CD14-positive monocyte (primary cell): ENCODE data around the gene CSTF1. TPM values are rescaled to one million over a fixed set of nuclear protein-coding genes. Genes with fewer than 3 reads are reported as not detected.
A peak's percentile ranks its signal among the peaks of the same experiment; 100 is the strongest.
"Not testable (repeated sequence)": the region's sequence is repeated elsewhere in the genome, so short reads cannot be mapped to it uniquely, and the experiment has no call there.

Experiments used
- DNase-seq, 3 donors: peaks; one replicate each; pipeline ENCODE4 v3.0.0-alpha.2; 2011 to 2022
- H2AFZ ChIP-seq: 2 replicates; pipeline ENCODE4 v1.6.0; 2012; ENCODE audit warnings: mild to moderate bottlenecking, low read depth, low read length, inconsistent platforms; ENCODE audit not compliant: insufficient read depth, poor library complexity, severe bottlenecking
- H3K27ac ChIP-seq, 2 donors: 1 replicate in 1 of 2; 2 replicates in 1 of 2; pipeline ENCODE4 v1.5.1; 2012 to 2013; ENCODE audit warnings: low read length in 2 of 2, control low read depth in 1 of 2, inconsistent platforms in 1 of 2, low read depth in 1 of 2, mild to moderate bottlenecking in 1 of 2
- H3K27me3 ChIP-seq, 2 donors: one replicate each; pipeline versions ENCODE4 v1.6.0 to v1.6.1; 2011 to 2013; ENCODE audit warnings: low read length in 2 of 2; ENCODE audit not compliant: control insufficient read depth in 2 of 2, insufficient read depth in 2 of 2
- H3K36me3 ChIP-seq, 2 donors: replicated peaks in 1 of 2; 1 replicate in 1 of 2; 2 replicates in 1 of 2; pipeline versions ENCODE4 v1.5.1 to v1.6.1; 2012 to 2013; ENCODE audit warnings: low read length in 2 of 2, control low read depth in 1 of 2, inconsistent platforms in 1 of 2, mild to moderate bottlenecking in 1 of 2; ENCODE audit not compliant: insufficient read depth in 2 of 2, control insufficient read depth in 1 of 2
- H3K4me1 ChIP-seq, 2 donors: 1 replicate in 1 of 2; 2 replicates in 1 of 2; pipeline versions ENCODE4 v1.5.1 to v1.6.1; 2012 to 2013; ENCODE audit warnings: low read length in 2 of 2, control low read depth in 1 of 2, inconsistent platforms in 1 of 2, mild to moderate bottlenecking in 1 of 2, moderate library complexity in 1 of 2; ENCODE audit not compliant: insufficient read depth in 2 of 2, control insufficient read depth in 1 of 2
- H3K4me2 ChIP-seq: replicated peaks from 2 replicates; pipeline ENCODE3; 2012; ENCODE audit warnings: low read length, moderate library complexity, mild to moderate bottlenecking; ENCODE audit not compliant: poor library complexity, severe bottlenecking; ENCODE audit errors: extremely low read depth
- H3K4me3 ChIP-seq, 3 experiments: fragments of 200-600 bp in 1 of 3; sonication (generic) in 1 of 3; replicated peaks in 1 of 3; 1 replicate in 2 of 3; 2 replicates in 1 of 3; pipeline ENCODE4 v1.5.1; 2011 to 2013; ENCODE audit warnings: low read length in 3 of 3, mild to moderate bottlenecking in 3 of 3, control low read depth in 2 of 3, low read depth in 2 of 3, inconsistent platforms in 1 of 3, moderate library complexity in 1 of 3
- H3K79me2 ChIP-seq: 2 replicates; pipeline ENCODE4 v1.6.0; 2012; ENCODE audit warnings: mild to moderate bottlenecking, control low read depth, inconsistent platforms, low read length, moderate library complexity; ENCODE audit not compliant: insufficient read depth
- H3K9ac ChIP-seq: 2 replicates; pipeline ENCODE4 v1.6.0; 2017; ENCODE audit warnings: low read length, mild to moderate bottlenecking; ENCODE audit not compliant: insufficient read depth, poor library complexity, severe bottlenecking
- H3K9me3 ChIP-seq, 2 donors: replicated peaks in 1 of 2; 1 replicate in 1 of 2; 2 replicates in 1 of 2; pipeline versions ENCODE4 v1.5.1 to v1.6.1; 2012 to 2013; ENCODE audit warnings: low read length in 2 of 2, control low read depth in 1 of 2; ENCODE audit not compliant: control insufficient read depth in 1 of 2, insufficient read depth in 1 of 2
- H4K20me1 ChIP-seq: 2 replicates; pipeline ENCODE4 v1.6.0; 2012; ENCODE audit warnings: mild to moderate bottlenecking, low read length, control low read depth, moderate library complexity; ENCODE audit not compliant: insufficient read depth
- H3K27ac Mint-ChIP-seq, 7 donors: one replicate each; pipeline ENCODE4 v1.8.0; 2020; ENCODE audit warnings: mild to moderate bottlenecking in 7 of 7, mixed read lengths in 7 of 7, moderate library complexity in 6 of 7, inconsistent platforms in 2 of 7
- H3K27me3 Mint-ChIP-seq, 3 donors: one replicate each; pipeline ENCODE4 v1.8.0; 2021 to 2022; ENCODE audit warnings: low read depth in 3 of 3, mild to moderate bottlenecking in 3 of 3, mixed read lengths in 3 of 3, moderate library complexity in 3 of 3, inconsistent platforms in 1 of 3
- H3K36me3 Mint-ChIP-seq, 2 donors: one replicate each; pipeline ENCODE4 v1.8.0; 2020; ENCODE audit warnings: mixed read lengths in 2 of 2, inconsistent platforms in 1 of 2, mild to moderate bottlenecking in 1 of 2
- H3K4me1 Mint-ChIP-seq: one replicate; pipeline ENCODE4 v1.8.0; 2020; ENCODE audit warnings: mild to moderate bottlenecking, mixed read lengths
- H3K4me3 Mint-ChIP-seq, 2 donors: one replicate each; pipeline ENCODE4 v1.8.0; 2020; ENCODE audit warnings: mild to moderate bottlenecking in 2 of 2, mixed read lengths in 2 of 2, moderate library complexity in 1 of 2
- H3K9me3 Mint-ChIP-seq, 7 donors: one replicate each; pipeline ENCODE4 v1.8.0; 2020 to 2022; ENCODE audit warnings: mixed read lengths in 7 of 7, mild to moderate bottlenecking in 6 of 7, moderate library complexity in 6 of 7, inconsistent platforms in 2 of 7
- WGBS: methylation state at CpG from one replicate; pipeline ENCODE4 v1.1.5; 2013; ENCODE audit warnings: missing lambda C conversion rate; ENCODE audit not compliant: insufficient coverage; 5-methylcytosine and 5-hydroxymethylcytosine counted together
- intact Hi-C, 2 donors: fragments of 100-400 bp; cut with micrococcal nuclease; formaldehyde crosslinking; loops; one replicate each; pipeline versions ENCODE4 v1.15.0 to v1.15.1; 2023
- polyA plus RNA-seq, 3 donors: library from polyadenylated mRNA; depleted of rRNA in 1 of 3; unstranded in 2 of 3; stranded (reverse) in 1 of 3; fragments of 300-500 nt in 2 of 3; fragments of >200 nt in 1 of 3; fragmentation: Illumina TruSeq in 2 of 3; gene quantifications; 1 replicate in 2 of 3; 2 replicates in 1 of 3; pipeline ENCODE4 v1.2.3, GENCODE V29; 2012 to 2021
- TF ChIP-seq, protein P1 (sequence below): fragments of 200-600 bp; IDR thresholded peaks from one replicate; pipeline ENCODE4 v1.8.0; 2022; ENCODE audit warnings: antibody characterized with exemption, mild to moderate bottlenecking

CSTF1 gene
- polyA plus RNA-seq, 3 donors: 7.7 to 15.7 (median 10.7) TPM

GRCh38 chr20:56389807-56390206 is 2.6 kb upstream of the CSTF1 start:
- Histone ChIP-seq H3K36me3 (peaks cover 18 to 57% of the 10 kb centered on the region in 2 donors), H3K9ac (no peak overlapping the region), H3K79me2 (peaks cover 92% of the 10 kb centered on the region), H3K9me3 (no peaks in the 10 kb centered on the region), H3K4me2 (no peak overlapping the region), H3K4me3 (no peak overlapping the region), H3K27me3 (no peaks in the 10 kb centered on the region), H3K4me1 (peaks cover 19 to 28% of the 10 kb centered on the region in 2 donors), H3K27ac (no peak overlapping the region), H4K20me1 (no peaks in the 10 kb centered on the region), H2AFZ (no peak overlapping the region)
- H3K9me3 Mint-ChIP-seq: no peaks in the 10 kb centered on the region
- TF ChIP-seq, protein P1, sequence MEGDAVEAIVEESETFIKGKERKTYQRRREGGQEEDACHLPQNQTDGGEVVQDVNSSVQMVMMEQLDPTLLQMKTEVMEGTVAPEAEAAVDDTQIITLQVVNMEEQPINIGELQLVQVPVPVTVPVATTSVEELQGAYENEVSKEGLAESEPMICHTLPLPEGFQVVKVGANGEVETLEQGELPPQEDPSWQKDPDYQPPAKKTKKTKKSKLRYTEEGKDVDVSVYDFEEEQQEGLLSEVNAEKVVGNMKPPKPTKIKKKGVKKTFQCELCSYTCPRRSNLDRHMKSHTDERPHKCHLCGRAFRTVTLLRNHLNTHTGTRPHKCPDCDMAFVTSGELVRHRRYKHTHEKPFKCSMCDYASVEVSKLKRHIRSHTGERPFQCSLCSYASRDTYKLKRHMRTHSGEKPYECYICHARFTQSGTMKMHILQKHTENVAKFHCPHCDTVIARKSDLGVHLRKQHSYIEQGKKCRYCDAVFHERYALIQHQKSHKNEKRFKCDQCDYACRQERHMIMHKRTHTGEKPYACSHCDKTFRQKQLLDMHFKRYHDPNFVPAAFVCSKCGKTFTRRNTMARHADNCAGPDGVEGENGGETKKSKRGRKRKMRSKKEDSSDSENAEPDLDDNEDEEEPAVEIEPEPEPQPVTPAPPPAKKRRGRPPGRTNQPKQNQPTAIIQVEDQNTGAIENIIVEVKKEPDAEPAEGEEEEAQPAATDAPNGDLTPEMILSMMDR: no peak
- DNase-seq: no peak
- H3K4me3 Mint-ChIP-seq: no peak overlapping the region
- 93% methylated on average over 3 of the region's 4 CpGs for WGBS
- H3K27ac Mint-ChIP-seq: peak overlapping the region in 5 of 7 donors; percentile 1 to 72 (median 55)
- intact Hi-C loops: loop anchor here (5.0 kb wide), 2 partner anchors 37 to 77 kb away; partner anchors contain the start of gene RTF2 (in 2 of the 2)
- H3K4me1 Mint-ChIP-seq: peaks cover 26% of the 10 kb centered on the region
- peaks cover 0 to 1% (median 0%) of the 10 kb centered on the region in 3 donors for H3K27me3 Mint-ChIP-seq
- peaks cover 37 to 45% of the 10 kb centered on the region in 2 donors for H3K36me3 Mint-ChIP-seq

GRCh38 chr20:56390396-56390795 is 2.0 kb upstream of the CSTF1 start:
- H3K4me3 Mint-ChIP-seq: not testable (repeated sequence)

More at GRCh38 chr20:56390396-56390795, 2.0 kb upstream of the CSTF1 start:
- not testable (repeated sequence) for H3K9ac ChIP-seq, H3K27me3 ChIP-seq, H3K4me3 ChIP-seq, H3K4me2 ChIP-seq, H2AFZ ChIP-seq, H4K20me1 ChIP-seq, H3K9me3 ChIP-seq, H3K9me3 Mint-ChIP-seq, H3K27me3 Mint-ChIP-seq, DNase-seq
- 100% methylated on average over 3 of the region's 9 CpGs for WGBS
- Histone ChIP-seq H3K36me3 (peaks cover 18 to 57% of the 10 kb centered on the region in 2 donors), H3K4me1 (peaks cover 19 to 28% of the 10 kb centered on the region in 2 donors), H3K79me2 (peaks cover 91% of the 10 kb centered on the region), H3K27ac (peak overlapping the region in 1 of 2 donors; percentile 85)
- Mint-ChIP-seq H3K36me3 (peaks cover 38 to 43% of the 10 kb centered on the region in 2 donors), H3K4me1 (peaks cover 26% of the 10 kb centered on the region), H3K27ac (peak overlapping the region in 2 of 7 donors; percentile 1 to 72)
- intact Hi-C loops: loop anchor here (5.0 kb wide), 2 partner anchors 37 to 77 kb away; partner anchors contain the start of gene RTF2 (in 2 of the 2)
